Stimulated activated CD4-positive, alpha-beta T cell treated with anti-CD3 and anti-CD28 coated beads, TNF-alpha, amount 100 ng/mL, for 24 hours (primary cell): Measurements from ENCODE around the gene ICAM1.
"Not testable (repeated sequence)": the region's sequence is repeated elsewhere in the genome, so short reads cannot be mapped to it uniquely, and the experiment has no call there.

Experiments
- DNase-seq, 3 experiments: peaks; one replicate each; pipeline ENCODE4 v3.0.0-alpha.2; 2020; ENCODE audit warnings: low read depth in 3 of 3

The ICAM1 gene, protein sequence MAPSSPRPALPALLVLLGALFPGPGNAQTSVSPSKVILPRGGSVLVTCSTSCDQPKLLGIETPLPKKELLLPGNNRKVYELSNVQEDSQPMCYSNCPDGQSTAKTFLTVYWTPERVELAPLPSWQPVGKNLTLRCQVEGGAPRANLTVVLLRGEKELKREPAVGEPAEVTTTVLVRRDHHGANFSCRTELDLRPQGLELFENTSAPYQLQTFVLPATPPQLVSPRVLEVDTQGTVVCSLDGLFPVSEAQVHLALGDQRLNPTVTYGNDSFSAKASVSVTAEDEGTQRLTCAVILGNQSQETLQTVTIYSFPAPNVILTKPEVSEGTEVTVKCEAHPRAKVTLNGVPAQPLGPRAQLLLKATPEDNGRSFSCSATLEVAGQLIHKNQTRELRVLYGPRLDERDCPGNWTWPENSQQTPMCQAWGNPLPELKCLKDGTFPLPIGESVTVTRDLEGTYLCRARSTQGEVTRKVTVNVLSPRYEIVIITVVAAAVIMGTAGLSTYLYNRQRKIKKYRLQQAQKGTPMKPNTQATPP

DNA sequence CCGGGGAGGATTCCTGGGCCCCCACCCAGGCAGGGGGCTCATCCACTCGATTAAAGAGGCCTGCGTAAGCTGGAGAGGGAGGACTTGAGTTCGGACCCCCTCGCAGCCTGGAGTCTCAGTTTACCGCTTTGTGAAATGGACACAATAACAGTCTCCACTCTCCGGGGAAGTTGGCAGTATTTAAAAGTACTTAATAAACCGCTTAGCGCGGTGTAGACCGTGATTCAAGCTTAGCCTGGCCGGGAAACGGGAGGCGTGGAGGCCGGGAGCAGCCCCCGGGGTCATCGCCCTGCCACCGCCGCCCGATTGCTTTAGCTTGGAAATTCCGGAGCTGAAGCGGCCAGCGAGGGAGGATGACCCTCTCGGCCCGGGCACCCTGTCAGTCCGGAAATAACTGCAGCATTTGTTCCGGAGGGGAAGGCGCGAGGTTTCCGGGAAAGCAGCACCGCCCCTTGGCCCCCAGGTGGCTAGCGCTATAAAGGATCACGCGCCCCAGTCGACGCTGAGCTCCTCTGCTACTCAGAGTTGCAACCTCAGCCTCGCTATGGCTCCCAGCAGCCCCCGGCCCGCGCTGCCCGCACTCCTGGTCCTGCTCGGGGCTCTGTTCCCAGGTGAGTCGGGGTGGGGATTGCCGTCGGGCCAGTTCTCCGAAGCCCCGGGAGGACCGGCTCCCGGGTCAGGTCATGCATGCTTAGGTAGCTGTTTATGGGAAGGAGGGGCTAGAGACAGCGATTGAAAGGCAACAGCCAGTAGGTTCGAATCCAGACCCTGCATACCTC is at the start of gene ICAM1:
Gene ICAM1 (plus strand): TSS at position 505 of the 779 bp plus-strand sequence. CDS start 40 bp downstream, at position 545.
- peak in 2 of 3 experiments; percentile 43 to 76 for DNase-seq

DNA sequence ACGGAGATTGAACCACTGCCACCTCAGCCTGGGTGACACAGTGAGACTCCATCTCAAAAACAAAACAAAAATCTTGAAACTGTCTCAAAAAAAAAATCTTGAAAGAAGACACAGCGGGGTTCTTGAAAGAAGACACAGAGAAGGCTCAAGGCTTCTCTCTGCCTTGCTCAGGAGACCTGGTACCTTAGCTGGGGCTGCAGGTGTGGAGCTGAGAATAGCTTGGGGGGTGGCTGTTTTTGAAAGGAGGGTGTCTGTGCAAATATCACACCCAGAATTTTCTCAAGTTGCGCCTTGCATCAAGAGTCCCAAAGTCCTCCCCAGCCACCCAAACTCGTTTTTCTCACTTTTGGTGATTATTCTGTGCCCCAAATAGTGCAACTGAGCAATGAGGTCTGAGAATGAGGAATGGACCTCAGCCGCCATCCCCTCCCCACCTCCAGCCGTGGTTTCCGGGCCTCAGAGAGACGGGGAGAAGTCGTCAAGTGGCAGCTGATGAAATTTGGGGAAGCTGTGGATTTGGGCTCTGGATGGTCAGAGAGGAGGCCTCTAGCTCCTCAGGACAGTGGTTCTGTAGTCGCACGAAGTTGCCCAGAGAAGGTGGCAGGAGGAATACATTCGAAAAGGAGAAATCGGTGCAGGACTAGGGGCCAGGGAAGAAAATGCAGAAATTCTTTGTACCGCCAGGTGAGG is 48.6 kb upstream of the ICAM1 start:
- DNase-seq: no peak

DNA sequence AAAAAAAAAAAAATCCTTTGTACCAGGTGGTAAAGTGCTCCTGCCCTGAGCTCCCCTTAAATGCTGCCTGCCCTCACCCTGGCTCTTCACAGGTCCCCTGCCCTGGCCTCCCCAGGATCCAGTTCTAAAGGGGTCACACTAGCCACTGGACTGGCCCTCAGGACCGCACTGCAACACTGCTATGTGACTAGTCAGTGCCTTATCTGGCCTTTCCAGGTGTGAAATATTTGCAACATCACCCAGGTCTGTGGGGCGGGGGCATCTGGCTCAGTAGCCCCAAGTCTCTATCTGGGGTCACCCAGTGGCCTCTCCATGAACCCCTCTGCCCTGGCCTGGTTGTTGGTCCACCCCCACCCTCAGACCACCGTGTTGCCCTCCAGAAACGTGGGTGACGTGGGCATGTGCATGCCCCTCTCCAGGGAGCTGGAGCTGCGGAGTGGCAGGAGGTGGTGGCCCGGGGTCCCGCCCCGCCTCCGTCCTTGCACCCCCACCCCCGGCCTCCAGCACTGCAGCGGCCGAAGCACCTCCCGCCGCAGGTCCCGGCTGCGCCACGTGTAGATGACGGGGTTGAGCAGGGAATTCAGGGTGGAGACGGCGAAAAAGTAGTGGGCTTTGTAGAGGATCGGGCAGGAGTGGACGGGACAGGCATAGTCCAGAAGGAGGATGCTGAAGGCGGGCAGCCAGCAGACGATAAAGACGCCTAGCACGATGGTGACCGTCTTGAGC is 47.3 kb upstream of the ICAM1 start:
- no peak for DNase-seq

DNA sequence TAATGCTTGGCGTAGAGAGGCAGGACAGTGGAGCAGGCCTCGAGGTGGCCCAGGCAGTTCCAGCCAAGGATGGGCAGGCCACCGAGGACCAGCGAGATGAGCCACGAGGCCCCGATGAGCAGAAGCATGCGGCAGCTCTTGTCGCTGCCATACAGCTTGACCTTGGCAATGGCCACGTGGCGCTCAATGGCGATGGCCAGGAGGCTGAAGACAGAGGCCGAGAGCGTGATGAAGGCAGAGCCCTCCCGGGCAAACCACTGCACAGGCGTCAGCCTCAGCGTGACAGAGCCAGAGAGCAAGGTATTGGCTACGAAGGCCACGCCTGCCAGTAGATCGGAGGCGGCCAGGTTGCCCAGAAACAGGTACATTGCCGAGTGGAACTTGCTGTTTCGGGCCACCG is 46.6 kb upstream of the ICAM1 start:
- no peak for DNase-seq

DNA sequence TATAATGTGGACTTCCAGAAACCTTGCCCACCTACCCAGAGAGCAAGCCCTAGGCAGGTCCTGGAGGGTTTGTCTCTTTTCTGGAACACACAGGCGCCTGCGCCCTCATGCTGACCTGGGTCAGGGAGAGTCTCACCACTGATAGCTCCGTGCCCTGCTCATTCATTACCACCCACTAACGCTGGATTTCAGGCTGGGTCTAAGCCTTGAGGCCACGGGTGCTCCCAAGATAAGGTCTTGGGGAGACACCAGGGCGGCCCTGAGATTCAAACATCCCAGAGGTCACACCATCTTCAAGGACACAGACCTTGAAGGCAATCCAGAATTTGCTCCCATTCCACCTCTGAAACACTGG is 44.9 kb upstream of the ICAM1 start:
- DNase-seq: no peak

DNA sequence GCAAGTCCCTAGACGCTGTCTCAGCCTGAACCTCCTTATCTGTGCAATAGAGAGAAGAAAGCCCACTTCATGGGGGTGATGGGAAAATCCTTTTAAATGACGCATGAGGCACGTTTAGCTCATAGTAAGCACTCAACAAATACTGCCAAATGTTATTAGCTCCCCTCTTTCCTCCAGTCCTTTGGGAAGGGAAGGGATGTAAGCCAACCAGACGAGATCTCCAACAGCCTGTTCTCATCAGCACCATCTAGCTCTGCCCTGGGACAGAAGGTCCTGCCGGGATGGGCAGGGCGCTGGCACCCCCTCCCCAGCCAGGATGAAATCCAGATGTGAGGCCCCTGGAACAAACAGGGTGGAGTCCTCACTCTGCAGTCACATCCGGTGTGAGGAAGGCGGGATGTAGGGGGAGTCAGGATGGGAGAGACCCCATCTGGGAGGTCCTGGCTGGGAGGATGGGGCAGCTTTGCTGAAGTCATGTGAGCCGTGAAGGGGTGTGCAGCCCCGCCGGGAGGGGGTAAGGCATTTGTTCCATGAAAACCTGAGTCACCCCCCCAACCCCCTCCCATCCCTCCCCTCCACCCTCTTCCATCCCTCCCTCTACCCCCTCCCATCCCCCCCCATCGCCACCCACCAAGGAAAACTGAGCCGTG is 44.4 kb upstream of the ICAM1 start:
- no peak for DNase-seq

DNA sequence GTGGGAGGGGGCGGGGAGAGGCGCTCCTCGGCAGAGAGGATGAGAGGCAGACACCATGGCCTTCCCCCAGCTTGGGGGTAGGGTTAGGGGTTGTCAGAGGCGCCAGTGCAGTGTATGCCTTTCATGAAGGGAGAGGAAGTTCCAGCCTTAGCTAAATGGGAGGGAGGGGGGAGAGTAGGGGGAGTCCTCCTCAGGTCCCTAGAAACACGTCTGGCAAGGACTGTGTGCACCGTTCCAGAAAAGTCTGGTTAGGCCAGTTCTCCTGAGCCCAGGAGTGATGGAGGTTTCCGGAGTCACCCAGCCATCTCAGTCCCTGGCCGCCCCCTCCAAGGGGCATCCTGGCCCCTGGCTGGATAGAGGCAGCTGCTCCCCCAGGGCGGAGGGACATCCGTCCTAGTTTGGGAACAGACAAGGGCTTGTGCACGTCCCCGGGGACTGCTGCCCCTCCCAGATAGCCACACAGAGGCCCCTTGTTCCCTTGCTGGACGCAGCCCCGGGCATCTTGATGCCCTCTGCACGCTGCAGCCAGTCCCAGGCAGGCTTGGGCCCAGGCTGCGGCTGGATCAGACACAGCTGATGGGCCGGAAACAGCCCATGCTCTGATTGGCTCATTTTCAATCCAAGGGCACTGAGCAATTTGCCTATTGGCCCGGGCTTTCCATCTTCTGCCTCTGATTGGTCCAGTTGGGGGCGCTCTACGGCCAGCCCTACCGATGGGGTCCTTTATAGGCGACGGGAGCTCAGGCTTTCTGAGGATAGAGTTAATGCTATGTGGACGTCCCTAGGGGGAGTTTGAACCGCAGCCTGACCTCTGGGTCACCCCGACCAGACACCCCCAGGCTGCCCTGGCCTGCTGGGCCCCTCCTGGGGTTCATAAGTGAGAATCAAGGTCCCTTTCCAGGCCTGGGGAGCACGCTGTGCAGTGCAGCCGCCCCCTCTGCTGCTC is 43.6 kb upstream of the ICAM1 start:
- DNase-seq: no peak

DNA sequence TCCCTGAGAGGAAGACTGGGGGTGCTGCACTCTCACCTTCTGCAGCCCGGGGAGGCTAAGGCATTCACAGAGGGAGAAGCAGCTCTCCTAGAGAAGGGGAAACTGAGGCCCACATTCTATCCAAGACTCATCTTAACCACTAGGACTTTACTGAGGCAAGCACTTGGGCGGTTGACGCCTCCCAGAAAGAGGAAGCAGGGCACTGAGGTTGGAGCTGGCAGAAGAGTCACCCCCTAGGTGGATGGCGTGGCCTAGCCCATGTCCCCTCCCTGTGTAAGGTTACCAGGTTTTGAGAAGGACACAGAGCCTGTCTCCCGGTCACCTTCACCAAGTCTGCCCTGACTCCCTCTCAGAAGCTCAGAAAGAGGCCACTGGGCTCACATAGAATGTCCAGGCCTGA is 42.5 kb upstream of the ICAM1 start:
- DNase-seq: no peak

DNA sequence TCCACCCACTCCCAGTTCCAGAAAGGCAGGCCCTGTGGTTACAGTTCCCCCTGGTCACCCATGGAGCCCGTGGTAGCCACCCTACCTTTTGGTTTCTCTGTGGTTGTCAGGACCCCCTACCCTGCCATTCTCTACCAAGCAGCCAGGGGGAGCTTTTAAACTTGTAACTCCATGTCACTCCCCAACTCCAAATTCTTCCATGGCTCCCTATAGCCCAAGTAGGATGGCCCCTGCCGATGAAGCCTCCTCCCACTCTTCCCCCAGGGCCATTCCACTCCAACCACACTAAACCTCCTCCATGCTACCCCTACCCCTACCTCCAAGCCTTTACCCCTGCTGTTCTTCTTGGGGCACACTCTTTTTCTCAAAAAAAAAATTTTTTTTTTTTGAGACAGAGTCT is 42.0 kb upstream of the ICAM1 start:
- no peak for DNase-seq

DNA sequence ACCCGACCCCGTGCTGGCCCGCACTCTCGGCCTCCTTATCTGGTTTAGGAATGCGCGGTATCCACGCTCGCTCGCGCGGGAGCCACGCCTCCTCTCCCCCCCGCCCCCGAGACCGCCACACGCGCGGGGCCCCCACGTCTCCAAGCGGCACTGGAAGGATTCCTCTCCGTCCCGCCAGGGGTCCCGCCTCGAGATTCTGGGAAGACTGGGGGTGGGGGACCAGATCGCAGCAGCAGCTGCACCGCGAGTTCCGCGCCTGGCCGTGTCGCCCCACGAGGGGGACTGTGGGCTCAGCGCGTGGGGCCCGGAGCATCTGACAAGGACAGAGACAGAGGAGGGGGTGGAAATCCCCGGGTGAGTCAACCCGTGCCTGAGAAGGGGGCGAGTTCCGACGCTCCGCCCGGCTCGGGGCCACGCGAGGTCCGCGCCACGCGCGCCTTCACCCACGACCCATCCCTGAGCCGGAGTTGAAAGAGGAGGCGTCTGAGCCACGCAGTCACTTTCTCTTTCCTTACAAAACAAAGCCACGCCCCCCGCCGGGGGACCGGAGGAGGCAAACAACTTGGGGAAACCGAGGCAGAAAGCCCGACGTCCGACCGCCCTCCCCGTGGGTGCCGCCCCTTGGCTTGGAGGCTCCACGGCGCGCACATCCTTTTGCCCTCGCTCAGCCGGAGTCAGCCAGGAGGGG is 40.6 kb upstream of the ICAM1 start:
- peak; percentile 25 to 60 (median 51) for DNase-seq

DNA sequence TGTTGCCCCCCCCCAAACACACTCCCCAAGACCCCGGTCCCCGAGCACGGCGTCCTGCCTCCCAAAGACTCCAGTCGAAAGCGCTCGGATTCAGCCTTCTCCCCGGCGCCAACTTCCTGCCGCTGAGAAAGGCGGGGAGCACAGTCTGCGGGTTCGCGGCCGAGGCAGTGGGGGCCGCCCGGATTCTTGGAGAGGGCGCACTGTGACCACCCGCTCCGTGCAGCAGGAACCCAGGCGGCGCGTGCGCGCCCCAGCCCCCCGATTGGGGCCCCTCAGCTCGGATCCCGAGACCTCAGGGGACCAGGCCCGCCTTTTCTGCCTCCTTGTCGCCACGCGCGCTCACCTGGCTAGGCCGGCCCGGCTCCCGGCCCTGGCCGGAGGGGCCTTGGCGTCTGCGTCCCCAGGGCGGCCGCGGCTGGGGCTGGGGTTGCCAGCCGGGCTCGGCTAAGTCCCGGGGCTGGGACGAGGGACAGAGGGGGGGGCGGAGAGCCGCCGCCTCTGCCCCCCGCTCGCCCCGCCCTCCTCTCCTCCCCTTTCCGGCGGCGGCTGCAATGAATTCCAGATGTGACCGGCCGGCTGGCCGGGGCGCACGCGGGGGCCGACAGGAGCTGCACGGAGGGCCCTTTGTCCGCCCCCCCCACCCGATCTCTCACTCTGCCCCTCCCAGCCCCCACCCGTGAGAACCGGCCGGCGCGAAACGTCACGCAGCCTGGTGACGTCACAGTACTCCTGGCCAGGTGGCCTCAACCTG is 39.9 kb upstream of the ICAM1 start, which contains the start of gene S1PR2:
Gene S1PR2 (minus strand): TSS at position 471 of the 751 bp plus-strand sequence. CDS start 6,426 bp downstream, outside the sequence.
- DNase-seq: peak; percentile 28 to 69 (median 48)

DNA sequence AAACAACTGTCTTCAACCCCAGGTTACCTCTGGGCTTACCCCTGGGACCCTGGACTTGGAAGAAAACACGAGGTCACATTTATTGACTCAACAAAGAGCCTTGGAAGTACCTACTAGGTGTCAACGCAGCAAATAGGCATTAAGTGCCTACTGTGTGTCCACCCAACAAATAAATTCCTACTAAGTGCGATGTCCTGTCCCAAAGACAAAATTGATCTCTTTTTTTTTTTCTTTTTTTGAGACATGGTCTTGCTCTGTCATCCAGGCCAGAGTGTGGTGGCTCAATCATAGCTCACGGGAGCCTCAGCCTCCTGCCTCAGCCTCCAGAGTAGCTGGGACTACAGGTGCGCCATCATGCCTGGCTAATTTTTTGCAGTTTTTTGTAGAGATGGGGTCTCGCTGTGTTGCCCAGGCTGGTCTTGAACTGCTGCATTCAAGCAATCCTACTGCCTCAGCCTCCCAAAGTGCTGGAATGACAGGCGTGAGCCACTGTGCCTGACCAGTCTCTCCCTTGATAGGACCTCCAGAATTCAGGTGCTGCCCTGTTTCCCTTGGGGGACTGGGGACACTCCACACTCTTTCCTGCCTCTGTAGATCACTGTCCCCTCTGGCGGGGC is 39.2 kb upstream of the ICAM1 start:
- no peak for DNase-seq

DNA sequence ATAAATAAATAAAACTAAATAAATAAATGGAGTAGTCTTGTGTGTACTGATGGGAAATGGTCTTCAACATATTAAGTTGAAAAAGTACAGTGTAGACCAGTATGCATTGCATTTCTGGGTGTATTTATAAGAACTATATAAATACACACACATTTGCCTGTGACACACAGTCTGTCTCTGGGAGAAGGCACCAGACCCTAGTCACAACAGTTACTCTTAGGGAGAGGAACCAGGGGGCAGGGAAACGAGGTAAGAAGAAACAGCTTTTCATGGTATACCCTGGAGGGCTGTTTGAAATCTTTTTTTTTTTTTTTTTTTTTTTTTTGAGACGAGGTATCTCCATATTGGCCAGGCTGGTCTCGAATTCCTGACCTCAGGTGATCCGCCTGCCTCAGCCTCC is 37.0 kb upstream of the ICAM1 start:
- DNase-seq: no peak

DNA sequence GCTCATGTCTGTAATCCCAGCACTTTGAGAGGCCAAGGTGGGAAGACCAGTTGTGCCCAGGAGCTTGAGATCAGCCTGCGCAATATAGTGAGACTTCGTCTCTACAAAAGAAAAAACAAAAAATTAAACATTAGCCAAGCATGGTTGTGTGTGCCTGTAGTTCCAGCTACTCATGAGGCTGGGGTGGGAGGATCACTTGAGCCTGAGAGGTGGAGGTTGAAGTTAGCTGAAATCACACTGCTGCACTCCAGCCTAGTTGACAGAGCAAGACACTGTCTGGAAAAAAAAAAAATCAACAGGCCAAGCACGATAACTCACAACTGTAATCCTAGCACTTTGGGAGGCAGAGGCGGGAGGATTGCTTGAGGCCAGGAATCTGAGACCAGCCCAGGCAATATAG is 35.9 kb upstream of the ICAM1 start:
- DNase-seq: no peak

DNA sequence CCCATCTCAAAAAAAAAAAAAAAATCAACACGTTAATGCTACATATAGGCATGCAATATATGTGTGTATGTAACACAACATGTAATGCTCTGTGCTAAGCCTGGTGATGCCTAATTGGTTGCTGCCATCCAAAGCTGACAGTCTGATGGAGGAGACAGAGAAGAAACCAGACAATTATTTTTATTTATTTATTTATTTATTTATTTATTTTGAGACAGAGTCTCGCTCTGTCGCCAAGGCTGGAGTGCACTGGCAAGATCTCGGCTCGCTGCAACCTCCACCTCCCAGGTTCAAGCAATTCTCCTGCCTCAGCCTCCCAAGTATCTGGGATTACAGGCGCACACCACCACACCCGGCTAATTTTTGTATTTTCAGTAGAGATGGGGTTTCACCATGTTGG is 35.5 kb upstream of the ICAM1 start:
- DNase-seq: not testable (repeated sequence)

DNA sequence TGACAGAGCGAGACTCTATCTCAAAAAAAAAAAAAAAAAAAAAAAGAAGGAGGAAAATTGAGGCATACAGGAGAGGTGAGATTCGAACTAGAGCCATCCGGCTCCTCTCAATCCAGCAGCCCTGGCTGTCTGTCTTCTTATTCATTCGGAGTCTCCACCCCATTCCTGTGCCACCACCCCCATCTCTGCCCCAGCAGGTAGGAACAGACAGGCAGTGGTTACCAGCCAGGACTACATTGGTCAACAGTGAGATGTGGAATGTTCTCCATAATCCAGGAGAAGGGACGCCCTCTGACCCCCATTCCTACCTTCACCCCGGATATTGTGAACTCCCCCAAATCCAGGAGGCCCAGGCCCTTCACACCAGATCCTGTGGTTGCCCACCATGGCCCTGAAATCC is 33.2 kb upstream of the ICAM1 start:
- no peak for DNase-seq

DNA sequence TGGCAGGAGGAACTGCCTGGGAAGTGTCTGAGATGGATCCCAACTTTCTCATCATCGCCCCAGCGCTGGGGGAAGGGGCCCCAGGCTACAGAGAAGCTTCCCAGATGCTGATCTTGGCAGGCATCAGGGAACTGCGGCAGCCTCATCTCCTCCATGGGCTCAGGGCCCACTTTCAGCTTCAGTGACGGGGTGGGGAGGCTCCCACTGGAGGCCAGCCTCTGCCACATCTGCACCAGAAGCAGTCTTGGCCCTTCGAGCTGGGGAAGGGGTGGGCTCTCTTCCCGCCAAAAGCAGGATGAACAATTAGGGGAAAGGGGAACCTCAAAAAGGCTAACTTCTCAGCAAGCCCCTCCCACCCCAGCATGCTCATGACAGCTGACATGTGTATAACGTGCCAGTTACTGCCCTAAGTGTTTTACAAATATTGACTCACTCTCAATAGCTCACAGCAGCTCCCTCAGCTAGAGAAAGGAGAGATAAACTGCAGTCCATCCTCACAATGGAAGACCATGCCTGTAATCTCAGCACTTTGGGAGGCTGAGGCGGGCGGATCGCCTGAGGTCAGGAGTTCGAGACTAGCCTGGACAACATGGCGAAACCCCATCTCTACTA is 32.6 kb upstream of the ICAM1 start:
- no peak for DNase-seq
